Mononuclear cell (primary cell): ENCODE data around the gene GALNT14. TPM values are rescaled to one million over a fixed set of nuclear protein-coding genes. Genes with fewer than 3 reads are reported as not detected.

ENCODE experiments used
- H3K27me3 ChIP-seq: 2 replicates; pipeline ENCODE4 v1.6.0; 2011; ENCODE audit warnings: low read length, control low read depth; ENCODE audit not compliant: insufficient read depth
- H3K4me1 ChIP-seq: 2 replicates; pipeline ENCODE4 v1.5.1; 2011; ENCODE audit warnings: mild to moderate bottlenecking, low read length, control low read depth; ENCODE audit not compliant: insufficient read depth
- H3K4me3 ChIP-seq: 2 replicates; pipeline ENCODE4 v1.5.1; 2011; ENCODE audit warnings: mild to moderate bottlenecking, low read length, moderate library complexity
- H3K9me3 ChIP-seq: 2 replicates; pipeline ENCODE4 v1.5.1; 2011; ENCODE audit warnings: low read depth, mild to moderate bottlenecking, control low read depth, low read length
- total RNA-seq: library from RNA; depleted of rRNA; stranded (reverse); fragments of >200 nt; gene quantifications from one replicate; pipeline ENCODE4 v1.2.3, GENCODE V29; 2012

The GALNT14 gene
- total RNA-seq, 1 donor: 0.31 TPM

GRCh38 chr2:30865892-30866681, 272.2 kb downstream of the GALNT14 start:
- H3K27me3 ChIP-seq: no peaks in the 10 kb centered on the region
- peaks cover 20% of the 10 kb centered on the region for H3K4me1 ChIP-seq
- H3K9me3 ChIP-seq: no peaks in the 10 kb centered on the region
- no peak overlapping the region for H3K4me3 ChIP-seq

DNA sequence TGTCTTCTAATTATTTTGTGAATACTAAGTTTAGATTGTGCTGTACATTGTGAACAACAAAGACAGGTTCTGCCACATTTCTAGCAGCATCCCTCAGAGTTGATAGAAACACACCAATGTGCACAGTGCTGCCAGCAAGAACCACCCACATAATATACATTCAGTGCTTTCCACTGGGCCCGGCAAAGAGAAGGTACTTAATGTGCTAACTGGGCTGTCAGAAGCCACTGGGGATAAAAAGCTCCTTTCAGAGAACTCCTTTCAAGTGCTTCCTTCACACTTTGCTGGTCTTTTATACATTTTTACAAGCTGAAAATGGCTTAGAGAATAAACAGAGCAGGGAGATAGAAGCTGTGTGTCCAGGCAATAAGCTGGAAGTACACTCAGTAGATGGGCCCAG, 273.0 kb downstream of the GALNT14 start:
- Histone ChIP-seq H3K27me3 (no peaks in the 10 kb centered on the region), H3K9me3 (no peaks in the 10 kb centered on the region), H3K4me1 (peaks cover 20% of the 10 kb centered on the region), H3K4me3 (no peak overlapping the region)

DNA sequence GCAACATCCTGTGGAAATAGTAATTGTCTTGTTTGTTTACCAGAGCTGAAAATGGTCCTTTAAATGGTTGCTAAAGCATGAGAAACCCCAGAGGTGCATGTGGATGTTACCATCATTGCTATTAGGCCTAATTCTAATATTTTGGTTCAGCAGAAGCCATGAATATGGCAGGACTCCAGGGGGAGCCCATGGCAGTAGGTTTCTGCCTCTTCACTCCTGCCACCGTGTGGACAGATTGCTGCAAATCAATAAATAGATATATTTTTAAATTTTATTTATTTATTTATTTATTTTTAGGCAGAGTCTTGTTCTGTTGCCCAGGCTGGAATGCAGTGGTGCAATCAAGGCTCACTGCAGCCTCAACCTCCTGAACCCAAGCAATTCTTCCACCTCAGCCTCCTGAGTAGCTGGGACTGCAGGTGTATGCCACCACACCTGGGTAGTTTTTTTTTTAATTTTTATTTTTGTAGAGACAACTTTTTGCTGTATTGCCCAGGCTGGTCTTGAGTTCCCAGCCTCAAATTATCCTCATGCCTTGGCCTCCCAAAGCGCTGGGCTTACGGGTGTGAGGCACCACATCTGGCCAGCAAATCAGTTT, 276.1 kb downstream of the GALNT14 start:
- Histone ChIP-seq H3K4me3 (no peak overlapping the region), H3K9me3 (no peaks in the 10 kb centered on the region), H3K4me1 (peaks cover 18% of the 10 kb centered on the region), H3K27me3 (no peaks in the 10 kb centered on the region)

DNA sequence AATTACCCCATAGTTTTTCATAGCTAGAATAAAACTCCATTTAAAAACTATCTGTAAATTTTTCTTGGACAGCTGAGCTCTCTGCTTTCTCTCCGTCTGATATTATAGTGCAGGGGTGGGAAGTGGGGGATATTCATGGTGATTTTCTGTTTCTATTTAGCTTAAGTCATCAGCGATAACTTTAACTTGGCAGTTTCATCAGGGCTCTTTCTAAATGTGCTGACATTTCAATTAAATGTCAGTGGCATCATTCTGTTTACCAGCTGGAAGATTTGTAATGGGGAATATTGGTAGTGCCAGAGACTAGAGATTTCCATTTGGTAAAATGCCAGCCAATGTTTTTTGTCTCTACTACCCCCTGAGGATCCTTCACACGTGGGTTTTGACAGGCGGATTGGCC, 277.5 kb downstream of the GALNT14 start:
- H3K9me3 ChIP-seq: no peaks in the 10 kb centered on the region
- peaks cover 4% of the 10 kb centered on the region for H3K4me1 ChIP-seq
- H3K4me3 ChIP-seq: no peak overlapping the region
- no peaks in the 10 kb centered on the region for H3K27me3 ChIP-seq

Other genes with a start within 250 kb of the GALNT14 start
- 0.21 TPM for gene CAPN14, start 79.1 kb upstream of the GALNT14 start, total RNA-seq
- 8.2 TPM for gene EHD3, start 95.7 kb upstream of the GALNT14 start, total RNA-seq